ENCODE results near the gene ADA.

- TF ChIP-seq, protein P1, sequence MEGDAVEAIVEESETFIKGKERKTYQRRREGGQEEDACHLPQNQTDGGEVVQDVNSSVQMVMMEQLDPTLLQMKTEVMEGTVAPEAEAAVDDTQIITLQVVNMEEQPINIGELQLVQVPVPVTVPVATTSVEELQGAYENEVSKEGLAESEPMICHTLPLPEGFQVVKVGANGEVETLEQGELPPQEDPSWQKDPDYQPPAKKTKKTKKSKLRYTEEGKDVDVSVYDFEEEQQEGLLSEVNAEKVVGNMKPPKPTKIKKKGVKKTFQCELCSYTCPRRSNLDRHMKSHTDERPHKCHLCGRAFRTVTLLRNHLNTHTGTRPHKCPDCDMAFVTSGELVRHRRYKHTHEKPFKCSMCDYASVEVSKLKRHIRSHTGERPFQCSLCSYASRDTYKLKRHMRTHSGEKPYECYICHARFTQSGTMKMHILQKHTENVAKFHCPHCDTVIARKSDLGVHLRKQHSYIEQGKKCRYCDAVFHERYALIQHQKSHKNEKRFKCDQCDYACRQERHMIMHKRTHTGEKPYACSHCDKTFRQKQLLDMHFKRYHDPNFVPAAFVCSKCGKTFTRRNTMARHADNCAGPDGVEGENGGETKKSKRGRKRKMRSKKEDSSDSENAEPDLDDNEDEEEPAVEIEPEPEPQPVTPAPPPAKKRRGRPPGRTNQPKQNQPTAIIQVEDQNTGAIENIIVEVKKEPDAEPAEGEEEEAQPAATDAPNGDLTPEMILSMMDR (IDR thresholded peaks at IDR 0.05), result no peak
- TF ChIP-seq POLR2A (IDR thresholded peaks at IDR 0.05), result no peak
Observed at GRCh38 chr20:44695674-44696300, 44.3 kb upstream of the ADA start.

All from testis (tissue), 2 donors.